Measurements from ENCODE around the gene WNT3.

GRCh38 chr17:46859996-46860395, 41.5 kb upstream of the WNT3 start:
- TF ChIP-seq CTCF (IDR thresholded peaks at IDR 0.05) = no peak
- no peak for TF ChIP-seq POLR2A (IDR thresholded peaks at IDR 0.05)

Data from heart left ventricle (tissue), 13 donors.